ENCODE measurements around the gene ATAT1.

- no peak for TF ChIP-seq USF1 (IDR thresholded peaks at IDR 0.05; ENCODE audit: borderline replicate concordance, low read depth)
- TF ChIP-seq CTCF (IDR thresholded peaks at IDR 0.05) = no peak
- no peak for TF ChIP-seq TAF1 (IDR thresholded peaks at IDR 0.05; ENCODE audit: borderline replicate concordance, low read depth, low read length)
- TF ChIP-seq SMC3 (IDR thresholded peaks at IDR 0.05; ENCODE audit: low read depth, low read length) = no peak
- no peak for TF ChIP-seq REST (IDR thresholded peaks at IDR 0.05; ENCODE audit: low read depth, low read length)
Measured at GRCh38 chr6:30643656-30644055, 17.0 kb downstream of the ATAT1 start.

All from SK-N-SH (cell line).